ENCODE measurements around the gene IFT81.

GRCh38 chr12:110224379-110225304, 100.5 kb downstream of the IFT81 start:
- TF ChIP-seq, protein P1, sequence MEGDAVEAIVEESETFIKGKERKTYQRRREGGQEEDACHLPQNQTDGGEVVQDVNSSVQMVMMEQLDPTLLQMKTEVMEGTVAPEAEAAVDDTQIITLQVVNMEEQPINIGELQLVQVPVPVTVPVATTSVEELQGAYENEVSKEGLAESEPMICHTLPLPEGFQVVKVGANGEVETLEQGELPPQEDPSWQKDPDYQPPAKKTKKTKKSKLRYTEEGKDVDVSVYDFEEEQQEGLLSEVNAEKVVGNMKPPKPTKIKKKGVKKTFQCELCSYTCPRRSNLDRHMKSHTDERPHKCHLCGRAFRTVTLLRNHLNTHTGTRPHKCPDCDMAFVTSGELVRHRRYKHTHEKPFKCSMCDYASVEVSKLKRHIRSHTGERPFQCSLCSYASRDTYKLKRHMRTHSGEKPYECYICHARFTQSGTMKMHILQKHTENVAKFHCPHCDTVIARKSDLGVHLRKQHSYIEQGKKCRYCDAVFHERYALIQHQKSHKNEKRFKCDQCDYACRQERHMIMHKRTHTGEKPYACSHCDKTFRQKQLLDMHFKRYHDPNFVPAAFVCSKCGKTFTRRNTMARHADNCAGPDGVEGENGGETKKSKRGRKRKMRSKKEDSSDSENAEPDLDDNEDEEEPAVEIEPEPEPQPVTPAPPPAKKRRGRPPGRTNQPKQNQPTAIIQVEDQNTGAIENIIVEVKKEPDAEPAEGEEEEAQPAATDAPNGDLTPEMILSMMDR (IDR thresholded peaks at IDR 0.05), result peak in 4 of 6 experiments; percentile 52 to 64 (median 52)
- TF ChIP-seq POLR2A (IDR thresholded peaks at IDR 0.05), result no peak
